DND-41 (cell line): Measurements from ENCODE around the gene TMEM38A.

ENCODE experiments used
- ATAC-seq: fragments of 200-7000 bp; cut with Tn5 transposase; 3 replicates; pipeline ENCODE4 v1.9.1; 2021; ENCODE audit warnings: low read depth; ENCODE audit not compliant: insufficient read depth
- DNase-seq: peaks from one replicate; pipeline ENCODE4 v3.0.0-alpha.2; 2020
- H2AFZ ChIP-seq: 2 replicates; pipeline ENCODE4 v1.6.0; 2012; ENCODE audit warnings: low read depth, low read length
- H3K27ac ChIP-seq: 2 replicates; pipeline ENCODE4 v1.5.1; 2012; ENCODE audit warnings: low read length, inconsistent platforms
- H3K27me3 ChIP-seq: fragments of 200-600 bp; sonication (generic); 2 replicates; pipeline ENCODE4 v1.6.0; 2012; ENCODE audit warnings: low read length, mild to moderate bottlenecking, inconsistent platforms; ENCODE audit not compliant: insufficient read depth, poor library complexity
- H3K36me3 ChIP-seq: 2 replicates; pipeline ENCODE4 v1.5.1; 2012; ENCODE audit warnings: low read length, inconsistent platforms; ENCODE audit not compliant: insufficient read depth
- H3K4me1 ChIP-seq: 2 replicates; pipeline ENCODE4 v1.5.1; 2012; ENCODE audit warnings: mild to moderate bottlenecking, low read length; ENCODE audit not compliant: insufficient read depth
- H3K4me2 ChIP-seq: 2 replicates; pipeline ENCODE4 v1.6.0; 2012; ENCODE audit warnings: mild to moderate bottlenecking, moderate library complexity, low read length, inconsistent platforms; ENCODE audit not compliant: insufficient read depth
- H3K4me3 ChIP-seq, 2 experiments: fragments of 200-600 bp in 1 of 2; shearing (Covaris generic) in 1 of 2; 2 replicates each; pipeline ENCODE4 v1.5.1; 2012 to 2016; ENCODE audit warnings: inconsistent platforms in 2 of 2, low read length in 2 of 2, mild to moderate bottlenecking in 2 of 2, low read depth in 1 of 2, moderate library complexity in 1 of 2
- H3K79me2 ChIP-seq: 2 replicates; pipeline ENCODE4 v1.6.0; 2012; ENCODE audit warnings: low read length, inconsistent platforms; ENCODE audit not compliant: insufficient read depth
- H3K9ac ChIP-seq: 2 replicates; pipeline ENCODE4 v1.6.0; 2012; ENCODE audit warnings: low read depth, mild to moderate bottlenecking, inconsistent platforms, low read length, moderate library complexity
- H3K9me3 ChIP-seq: 2 replicates; pipeline ENCODE4 v1.5.1; 2012; ENCODE audit warnings: low read length, moderate library complexity, mild to moderate bottlenecking, inconsistent platforms; ENCODE audit not compliant: insufficient read depth, severe bottlenecking
- H4K20me1 ChIP-seq: 2 replicates; pipeline ENCODE4 v1.6.0; 2012; ENCODE audit warnings: low read length; ENCODE audit not compliant: insufficient read depth
- CTCF ChIP-seq: IDR thresholded peaks from 2 replicates; pipeline ENCODE4 v1.5.1; 2012; ENCODE audit warnings: borderline replicate concordance, low read length, moderate library complexity, mild to moderate bottlenecking; ENCODE audit not compliant: poor library complexity, severe bottlenecking; ENCODE audit errors: extremely low read depth
- EZH2 ChIP-seq: IDR thresholded peaks from 3 replicates; pipeline ENCODE4 v1.6.1; 2012; ENCODE audit warnings: borderline replicate concordance, low read depth, mild to moderate bottlenecking, moderate library complexity, low read length, inconsistent platforms; ENCODE audit not compliant: severe bottlenecking

TMEM38A gene

GRCh38 chr19:16638666-16639065 lies 22.3 kb upstream of the TMEM38A start:
- TF ChIP-seq CTCF (no peak), EZH2 (no peak)
- H4K20me1 ChIP-seq = peaks cover 30% of the 10 kb centered on the region
- no peak overlapping the region for H3K4me2 ChIP-seq
- peaks cover 89% of the 10 kb centered on the region for H3K79me2 ChIP-seq
- no peak overlapping the region for H3K27ac ChIP-seq
- H3K9me3 ChIP-seq = no peaks in the 10 kb centered on the region
- H3K4me1 ChIP-seq = peaks cover 7% of the 10 kb centered on the region
- ATAC-seq (no peak), DNase-seq (no peak)
- H2AFZ ChIP-seq = no peak overlapping the region
- H3K4me3 ChIP-seq = no peak overlapping the region
- peaks cover 69% of the 10 kb centered on the region for H3K36me3 ChIP-seq
- H3K9ac ChIP-seq = no peak overlapping the region
- no peaks in the 10 kb centered on the region for H3K27me3 ChIP-seq

GRCh38 chr19:16640951-16641350 lies 20.0 kb upstream of the TMEM38A start:
- H3K4me1 ChIP-seq = peaks cover 7% of the 10 kb centered on the region
- no peak overlapping the region for H2AFZ ChIP-seq
- H3K36me3 ChIP-seq = peaks cover 71% of the 10 kb centered on the region
- ATAC-seq (no peak), DNase-seq (no peak)
- H3K9me3 ChIP-seq = no peaks in the 10 kb centered on the region
- peaks cover 32% of the 10 kb centered on the region for H4K20me1 ChIP-seq
- H3K4me2 ChIP-seq = no peak overlapping the region
- TF ChIP-seq CTCF (no peak), EZH2 (no peak)
- no peak overlapping the region for H3K27ac ChIP-seq
- H3K27me3 ChIP-seq = no peaks in the 10 kb centered on the region
- peaks cover 88% of the 10 kb centered on the region for H3K79me2 ChIP-seq
- H3K9ac ChIP-seq = no peak overlapping the region
- no peak overlapping the region for H3K4me3 ChIP-seq

GRCh38 chr19:16641695-16642094 lies 19.2 kb upstream of the TMEM38A start:
- no peak for DNase-seq
- Histone ChIP-seq H3K4me2 (no peak overlapping the region), H3K4me1 (peaks cover 7% of the 10 kb centered on the region), H3K9me3 (no peaks in the 10 kb centered on the region), H3K79me2 (peaks cover 88% of the 10 kb centered on the region), H4K20me1 (peaks cover 35% of the 10 kb centered on the region), H2AFZ (no peak overlapping the region), H3K9ac (no peak overlapping the region), H3K27me3 (no peaks in the 10 kb centered on the region), H3K4me3 (no peak overlapping the region), H3K36me3 (peaks cover 77% of the 10 kb centered on the region), H3K27ac (no peak overlapping the region)
- no peak for ATAC-seq
- TF ChIP-seq EZH2 (no peak), CTCF (no peak)

- Histone ChIP-seq H4K20me1 (peaks cover 30% of the 10 kb centered on the region), H3K36me3 (peaks cover 89% of the 10 kb centered on the region), H3K4me1 (no peaks in the 10 kb centered on the region), H3K4me3 (no peak overlapping the region), H3K4me2 (no peak overlapping the region), H3K79me2 (peaks cover 80% of the 10 kb centered on the region), H2AFZ (no peak overlapping the region), H3K27me3 (no peaks in the 10 kb centered on the region), H3K9ac (no peak overlapping the region), H3K27ac (no peak overlapping the region), H3K9me3 (no peaks in the 10 kb centered on the region)
- no peak for ATAC-seq
- DNase-seq = no peak
- TF ChIP-seq CTCF (no peak), EZH2 (no peak)
Measured at GRCh38 chr19:16645140-16645539, 15.8 kb upstream of the TMEM38A start.
